ENCODE results near the gene NAP1L1.

Gene NAP1L1

GRCh38 chr12:76031081-76031413, 53.4 kb downstream of the NAP1L1 start:
- TF ChIP-seq, protein P1, sequence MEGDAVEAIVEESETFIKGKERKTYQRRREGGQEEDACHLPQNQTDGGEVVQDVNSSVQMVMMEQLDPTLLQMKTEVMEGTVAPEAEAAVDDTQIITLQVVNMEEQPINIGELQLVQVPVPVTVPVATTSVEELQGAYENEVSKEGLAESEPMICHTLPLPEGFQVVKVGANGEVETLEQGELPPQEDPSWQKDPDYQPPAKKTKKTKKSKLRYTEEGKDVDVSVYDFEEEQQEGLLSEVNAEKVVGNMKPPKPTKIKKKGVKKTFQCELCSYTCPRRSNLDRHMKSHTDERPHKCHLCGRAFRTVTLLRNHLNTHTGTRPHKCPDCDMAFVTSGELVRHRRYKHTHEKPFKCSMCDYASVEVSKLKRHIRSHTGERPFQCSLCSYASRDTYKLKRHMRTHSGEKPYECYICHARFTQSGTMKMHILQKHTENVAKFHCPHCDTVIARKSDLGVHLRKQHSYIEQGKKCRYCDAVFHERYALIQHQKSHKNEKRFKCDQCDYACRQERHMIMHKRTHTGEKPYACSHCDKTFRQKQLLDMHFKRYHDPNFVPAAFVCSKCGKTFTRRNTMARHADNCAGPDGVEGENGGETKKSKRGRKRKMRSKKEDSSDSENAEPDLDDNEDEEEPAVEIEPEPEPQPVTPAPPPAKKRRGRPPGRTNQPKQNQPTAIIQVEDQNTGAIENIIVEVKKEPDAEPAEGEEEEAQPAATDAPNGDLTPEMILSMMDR (IDR thresholded peaks at IDR 0.05; ENCODE audit: low read depth, low read length), result no peak
- peak overlapping the region; percentile 78 to 96 for H3K4me3 ChIP-seq (replicated peaks in 1 of 2; ENCODE audit: low read depth in 2 of 2, low read length in 2 of 2)
- no peak for DNase-seq (ENCODE audit: low read depth in 2 of 2)

GRCh38 chr12:76030341-76031080, 54.0 kb downstream of the NAP1L1 start:
- TF ChIP-seq, protein P1 (IDR thresholded peaks at IDR 0.05; ENCODE audit: low read depth, low read length), result no peak
- H3K4me3 ChIP-seq (replicated peaks in 1 of 2; ENCODE audit: low read depth in 2 of 2, low read length in 2 of 2), result peak overlapping the region; percentile 78 to 96
- peak; percentile 57 to 72 for DNase-seq (ENCODE audit: low read depth in 2 of 2)

GRCh38 chr12:76029982-76030340, 54.5 kb downstream of the NAP1L1 start:
- TF ChIP-seq, protein P1 (IDR thresholded peaks at IDR 0.05; ENCODE audit: low read depth, low read length), result no peak
- H3K4me3 ChIP-seq (replicated peaks in 1 of 2; ENCODE audit: low read depth in 2 of 2, low read length in 2 of 2), result peak overlapping the region; percentile 78 to 96
- peak; percentile 70 to 72 for DNase-seq (ENCODE audit: low read depth in 2 of 2)

DNA sequence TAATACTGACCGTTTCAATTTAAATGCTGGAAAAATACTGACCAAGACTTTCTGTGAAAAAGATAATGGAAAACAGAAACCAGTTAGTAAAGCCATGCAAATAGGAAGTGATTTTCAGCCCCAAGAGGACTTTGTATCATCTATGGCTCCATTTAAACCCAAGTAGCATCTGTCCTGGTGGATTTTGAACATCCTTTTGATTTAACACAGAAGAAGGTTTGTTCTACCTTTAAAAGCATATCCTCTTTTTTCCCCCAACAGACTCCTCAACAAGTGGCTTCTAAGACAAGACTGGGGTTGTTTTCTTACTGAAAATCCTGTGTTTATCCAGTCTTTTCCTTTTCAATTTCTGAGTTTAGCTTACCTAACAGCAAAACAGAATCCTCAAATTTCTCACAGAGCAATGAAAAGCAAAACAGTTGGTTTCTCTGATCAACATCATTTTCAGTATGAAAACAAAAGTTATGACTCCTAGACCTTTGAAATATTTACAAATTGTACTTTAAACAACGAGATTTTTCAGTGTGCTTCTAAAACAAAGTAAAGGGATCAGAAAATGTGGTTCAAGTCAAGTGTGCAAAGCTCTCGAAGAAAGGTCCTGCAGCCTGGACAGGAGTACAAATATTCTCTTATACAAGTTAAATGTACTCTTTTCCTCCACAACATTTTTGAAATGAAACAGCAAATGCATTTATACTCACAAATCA, 55.8 kb downstream of the NAP1L1 start:
- TF ChIP-seq, protein P1 (IDR thresholded peaks at IDR 0.05; ENCODE audit: low read depth, low read length), result no peak
- DNase-seq (ENCODE audit: low read depth in 2 of 2), result peak; percentile 35 to 45
- peak overlapping the region; percentile 78 to 96 for H3K4me3 ChIP-seq (replicated peaks in 1 of 2; ENCODE audit: low read depth in 2 of 2, low read length in 2 of 2)

- H3K4me3 ChIP-seq (replicated peaks in 1 of 2; ENCODE audit: low read depth in 2 of 2, low read length in 2 of 2), result no peak overlapping the region
Measured at GRCh38 chr12:76026643-76027063, 57.8 kb downstream of the NAP1L1 start.

DNA sequence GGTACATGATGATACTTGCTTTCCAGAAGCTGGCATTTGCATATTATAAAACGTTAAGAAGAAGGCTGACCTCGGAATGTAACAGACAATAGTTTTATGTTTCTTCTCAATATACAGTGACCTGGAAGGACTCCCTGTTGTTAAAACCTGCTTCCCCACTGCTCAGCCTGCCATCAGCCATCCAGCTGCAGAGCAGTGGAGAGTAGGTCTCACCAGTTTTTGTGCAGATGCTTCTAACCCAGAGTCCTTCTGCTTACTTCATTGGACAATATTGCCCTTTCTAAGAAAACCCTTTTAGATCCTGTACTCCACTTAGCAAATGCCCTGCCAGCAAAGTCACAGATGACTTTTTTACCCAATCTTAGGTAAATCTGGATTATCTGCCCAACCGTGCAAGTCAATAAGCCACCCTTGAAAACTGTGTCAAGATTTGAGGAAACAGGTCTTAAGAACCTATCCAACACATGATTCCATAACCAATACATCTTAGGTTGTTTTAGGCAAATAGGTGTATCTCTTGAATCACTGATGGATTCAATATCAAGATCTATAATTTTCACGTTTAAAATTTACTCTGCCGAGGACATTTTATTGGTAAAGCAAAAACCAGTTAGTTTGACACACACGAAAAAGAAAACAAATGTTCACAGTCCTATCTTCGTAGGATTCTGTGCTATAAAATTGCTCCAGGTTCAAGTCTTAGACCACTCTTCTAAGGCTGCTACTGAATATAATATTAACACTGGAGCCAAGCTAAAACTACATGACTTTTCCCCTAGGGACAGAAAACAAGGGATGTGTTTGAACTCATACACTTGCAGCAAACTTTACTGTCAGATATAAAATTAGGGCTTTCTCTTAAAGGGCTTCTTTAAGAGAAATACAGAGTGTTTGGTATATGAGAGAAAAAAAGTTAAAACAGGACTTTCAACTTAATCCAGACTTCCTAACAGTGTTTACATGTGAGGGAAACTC, 58.6 kb downstream of the NAP1L1 start:
- TF ChIP-seq, protein P1 (IDR thresholded peaks at IDR 0.05; ENCODE audit: low read depth, low read length), result no peak
- H3K4me3 ChIP-seq (replicated peaks in 1 of 2; ENCODE audit: low read depth in 2 of 2, low read length in 2 of 2), result no peak overlapping the region

More at GRCh38 chr12:76026643-76027063, 57.8 kb downstream of the NAP1L1 start:
- DNase-seq (ENCODE audit: low read depth in 2 of 2), result peak; percentile 86 to 87
- TF ChIP-seq, protein P1 (IDR thresholded peaks at IDR 0.05; ENCODE audit: low read depth, low read length), result no peak

More for the DNA sequence above, 58.6 kb downstream of the NAP1L1 start:
- peak; percentile 74 to 78 for DNase-seq (ENCODE audit: low read depth in 2 of 2)
